Glutamatergic neuron (in vitro differentiated cells): Measurements from ENCODE around the gene PDX1. TPM values are rescaled to one million over a fixed set of nuclear protein-coding genes. Genes with fewer than 3 reads are reported as not detected.

Experiments
- DNase-seq: peaks from one replicate; pipeline ENCODE4 v3.0.0; 2022
- H3K27ac Mint-ChIP-seq: one replicate; pipeline ENCODE4 v1.8.0; 2020; ENCODE audit warnings: mild to moderate bottlenecking, mixed read lengths, inconsistent platforms; ENCODE audit not compliant: unreplicated experiment
- H3K27me3 Mint-ChIP-seq: one replicate; pipeline ENCODE4 v1.8.0; 2020; ENCODE audit warnings: mild to moderate bottlenecking, moderate library complexity, mixed read lengths, inconsistent platforms; ENCODE audit not compliant: unreplicated experiment
- H3K36me3 Mint-ChIP-seq: one replicate; pipeline ENCODE4 v1.8.0; 2020; ENCODE audit warnings: mild to moderate bottlenecking, mixed read lengths, inconsistent platforms; ENCODE audit not compliant: unreplicated experiment
- H3K4me1 Mint-ChIP-seq: one replicate; pipeline ENCODE4 v1.8.0; 2020; ENCODE audit warnings: mild to moderate bottlenecking, low read depth, mixed read lengths, inconsistent platforms; ENCODE audit not compliant: unreplicated experiment
- H3K4me3 Mint-ChIP-seq: one replicate; pipeline ENCODE4 v1.8.0; 2020; ENCODE audit warnings: mild to moderate bottlenecking, mixed read lengths, inconsistent platforms; ENCODE audit not compliant: unreplicated experiment
- H3K9me3 Mint-ChIP-seq: one replicate; pipeline ENCODE4 v1.8.0; 2020; ENCODE audit warnings: mild to moderate bottlenecking, moderate library complexity, mixed read lengths, inconsistent platforms; ENCODE audit not compliant: unreplicated experiment
- CTCF ChIP-seq: fragments of 200-600 bp; sonication (generic); IDR thresholded peaks from one replicate; pipeline ENCODE4 v1.5.0; 2021; ENCODE audit not compliant: partially characterized antibody, unreplicated experiment
- total RNA-seq: library from RNA; stranded (reverse); fragmentation: NEBNext Ultra II Directional; extraction: Animal tissue kit (Norgen Biotek cat#: 25700); gene quantifications from one replicate; pipeline ENCODE4 v1.2.1, GENCODE V29; 2021; ENCODE audit not compliant: unreplicated experiment

Gene PDX1
- total RNA-seq, 1 donor from 2014 or later: not detected

DNA sequence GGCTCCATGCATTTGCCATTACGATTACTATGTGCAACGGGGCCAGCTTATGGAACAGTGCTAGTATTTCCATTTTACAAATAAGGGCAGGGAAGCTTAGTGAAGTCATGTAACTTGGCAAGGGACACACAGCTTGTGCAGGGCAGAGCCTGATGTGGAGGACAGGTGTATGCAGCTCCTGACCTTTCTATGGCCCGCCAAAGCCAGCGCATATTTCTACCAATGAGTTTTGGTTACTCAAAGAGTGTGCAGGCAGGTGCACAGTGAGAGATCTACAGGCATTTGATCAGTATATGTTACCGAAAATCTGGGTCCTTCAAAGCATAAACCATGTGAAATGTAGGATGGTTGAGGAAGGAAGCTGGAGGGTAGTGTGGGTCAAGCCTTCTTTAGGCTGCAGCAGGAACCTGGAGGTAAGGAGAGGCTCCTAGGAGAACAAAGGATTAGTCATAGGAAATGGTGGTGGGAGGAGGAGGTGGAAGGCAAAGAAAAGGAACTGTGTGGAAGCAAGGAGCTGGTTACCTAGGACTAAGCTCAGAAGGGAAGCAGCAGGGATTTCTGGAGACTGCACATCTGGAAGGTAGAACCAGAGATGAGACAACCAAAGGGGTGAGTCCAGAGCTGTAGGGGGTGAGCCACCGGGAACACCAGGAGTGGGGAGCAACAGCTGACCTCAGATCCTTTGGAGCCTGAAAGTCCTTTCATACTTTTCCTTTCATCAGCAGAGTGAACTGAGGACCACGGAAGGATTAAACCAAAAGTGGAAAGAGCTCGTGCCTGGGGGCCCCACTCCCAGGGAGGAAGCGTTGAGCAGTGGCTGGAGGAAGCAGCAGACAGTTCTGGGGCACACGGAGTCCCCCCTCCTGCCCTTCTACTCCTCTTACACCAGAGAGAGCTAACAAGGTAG lies 4.2 kb upstream of the PDX1 start:
- no peak overlapping the region for H3K27ac Mint-ChIP-seq
- DNase-seq: no peak
- H3K4me3 Mint-ChIP-seq: no peak overlapping the region
- no peak for TF ChIP-seq CTCF
- H3K9me3 Mint-ChIP-seq: peaks cover 6% of the 10 kb centered on the region
- H3K4me1 Mint-ChIP-seq: peaks cover 2% of the 10 kb centered on the region
- peaks cover 32% of the 10 kb centered on the region for H3K27me3 Mint-ChIP-seq
- no peaks in the 10 kb centered on the region for H3K36me3 Mint-ChIP-seq

GRCh38 chr13:27917121-27917947 lies 2.5 kb upstream of the PDX1 start:
- H3K36me3 Mint-ChIP-seq: no peaks in the 10 kb centered on the region
- H3K9me3 Mint-ChIP-seq: peaks cover 10% of the 10 kb centered on the region
- peaks cover 38% of the 10 kb centered on the region for H3K27me3 Mint-ChIP-seq
- peak; percentile 59 for DNase-seq
- H3K4me1 Mint-ChIP-seq: peaks cover 2% of the 10 kb centered on the region
- H3K4me3 Mint-ChIP-seq: peak overlapping the region; percentile 89
- TF ChIP-seq CTCF: no peak
- H3K27ac Mint-ChIP-seq: no peak overlapping the region

DNA sequence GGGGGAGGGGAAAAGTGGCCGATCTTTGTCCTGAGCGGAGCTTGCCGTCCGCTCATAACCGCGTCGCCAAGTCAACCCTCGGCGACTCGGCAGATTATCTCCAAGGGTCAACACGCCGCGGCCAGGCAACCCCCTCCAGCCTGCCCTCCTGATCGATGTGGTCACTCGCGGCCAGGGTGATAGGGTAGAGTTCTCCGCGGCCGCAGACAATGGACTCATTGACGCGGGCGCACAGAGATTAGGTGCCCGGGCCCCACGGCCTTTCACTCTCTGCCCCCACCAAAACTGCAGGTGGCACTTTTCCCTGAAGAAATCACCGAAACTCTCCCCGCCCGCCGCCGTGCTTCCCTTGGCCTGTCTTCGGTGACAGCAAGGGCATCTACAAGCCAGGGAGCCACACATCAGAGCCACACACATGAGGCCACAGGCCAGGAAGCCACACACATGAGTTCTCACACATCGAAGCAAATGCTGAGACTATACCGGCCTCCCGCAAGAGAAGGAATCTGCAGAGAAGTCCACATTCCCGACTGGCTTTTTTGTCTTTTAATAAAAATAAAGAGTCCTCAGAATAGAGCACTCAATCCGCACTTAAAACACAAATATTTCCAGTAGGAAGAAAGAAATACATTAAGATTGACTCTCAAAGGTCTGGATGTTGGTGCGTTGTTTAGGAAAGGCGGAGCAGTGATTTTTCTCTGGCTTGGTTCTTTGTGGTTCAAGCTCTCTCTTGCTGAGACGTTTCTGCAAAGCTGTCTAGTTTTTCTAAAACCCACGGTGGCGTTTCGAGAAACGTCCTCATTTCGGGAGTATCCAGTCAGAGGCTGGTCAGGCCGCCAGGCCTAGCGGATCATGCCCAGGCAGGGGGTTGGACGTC lies 1.5 kb upstream of the PDX1 start:
- Mint-ChIP-seq H3K4me3 (peak overlapping the region; percentile 89), H3K9me3 (peaks cover 11% of the 10 kb centered on the region), H3K27me3 (peaks cover 46% of the 10 kb centered on the region), H3K36me3 (no peaks in the 10 kb centered on the region), H3K4me1 (peaks cover 2% of the 10 kb centered on the region), H3K27ac (no peak overlapping the region)
- no peak for TF ChIP-seq CTCF
- peak; percentile 26 for DNase-seq

DNA sequence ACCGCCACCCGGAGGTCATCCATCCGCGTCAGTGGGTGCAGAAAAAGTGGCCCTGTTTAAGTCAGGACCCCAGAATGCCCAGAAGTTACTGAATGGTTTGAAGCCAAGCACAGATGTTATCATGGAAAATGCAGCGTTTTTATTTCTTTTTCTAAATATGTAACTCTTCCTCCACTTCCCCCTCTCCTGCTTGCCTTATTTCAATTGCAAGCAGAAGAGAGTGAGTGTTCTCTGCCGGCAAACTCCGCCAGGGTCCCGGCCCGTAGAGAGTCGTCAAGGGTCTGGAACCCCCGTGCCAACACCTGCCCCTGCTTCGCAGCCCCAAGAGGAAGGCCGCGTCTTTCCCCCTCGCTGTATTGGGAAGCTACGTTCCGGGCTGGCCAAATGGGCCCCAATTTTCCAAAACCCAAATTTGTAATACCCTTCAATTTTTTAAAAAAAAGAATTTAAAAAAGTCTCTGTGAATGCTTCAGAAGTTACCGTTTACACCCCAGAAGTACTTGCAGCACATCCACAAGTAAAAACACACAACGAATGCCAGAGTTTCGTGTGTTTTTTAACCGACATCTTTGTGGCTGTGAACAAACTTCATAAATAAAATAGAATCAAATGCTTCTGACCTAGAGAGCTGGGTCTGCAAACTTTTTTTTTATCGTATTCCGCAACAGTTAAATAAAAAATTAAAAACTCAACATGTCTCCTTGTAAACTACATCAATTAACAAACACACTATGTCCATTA lies 712 bp upstream of the PDX1 start:
- peaks cover 50% of the 10 kb centered on the region for H3K27me3 Mint-ChIP-seq
- no peaks in the 10 kb centered on the region for H3K36me3 Mint-ChIP-seq
- H3K27ac Mint-ChIP-seq: no peak overlapping the region
- TF ChIP-seq CTCF: no peak
- peaks cover 17% of the 10 kb centered on the region for H3K9me3 Mint-ChIP-seq
- peaks cover 4% of the 10 kb centered on the region for H3K4me1 Mint-ChIP-seq
- DNase-seq: no peak
- H3K4me3 Mint-ChIP-seq: peak overlapping the region; percentile 89
